Panc1 (cell line): ENCODE data around the gene VWF.

Experiments used
- CTCF ChIP-seq: fragments of 450-650 bp; IDR thresholded peaks from 2 replicates; pipeline ENCODE4 v1.5.1; 2017; ENCODE audit warnings: mild to moderate bottlenecking
- POLR2AphosphoS5 ChIP-seq: IDR thresholded peaks from 2 replicates; pipeline ENCODE4 v1.6.1; 2012; ENCODE audit warnings: mild to moderate bottlenecking, low read depth, low read length, moderate library complexity
- REST ChIP-seq, 2 experiments: IDR thresholded peaks; 2 replicates each; pipeline ENCODE4 v1.6.1; 2011 to 2012; ENCODE audit warnings: low read depth in 2 of 2, control low read depth in 1 of 2, low read length in 1 of 2, mild to moderate bottlenecking in 1 of 2, moderate library complexity in 1 of 2; ENCODE audit not compliant: insufficient read depth in 1 of 2
- SIN3A ChIP-seq: IDR thresholded peaks from 2 replicates; pipeline ENCODE4 v1.6.1; 2012; ENCODE audit warnings: low read depth, mild to moderate bottlenecking, low read length, moderate library complexity, borderline replicate concordance; ENCODE audit not compliant: insufficient read depth
- TCF7L2 ChIP-seq: IDR thresholded peaks from 2 replicates; pipeline ENCODE4 v1.6.1; 2011; ENCODE audit warnings: mild to moderate bottlenecking, low read depth, low read length, inconsistent platforms

GRCh38 chr12:6044082-6044481, 80.4 kb downstream of the VWF start:
- TF ChIP-seq CTCF (no peak), TCF7L2 (no peak), POLR2AphosphoS5 (no peak), SIN3A (no peak), REST (IDR thresholded peaks at IDR 0.05; ENCODE audit: insufficient read depth in 1 of 2, low read depth in 2 of 2, low read length in 1 of 2) (no peak)
